ENCODE data around the gene UGT1A4. TPM values are rescaled to one million over a fixed set of nuclear protein-coding genes. Genes with fewer than 3 reads are reported as not detected.
A peak's percentile ranks its signal among the peaks of the same experiment; 100 is the strongest.

The UGT1A4 gene
- total and polyA plus RNA-seq, 8 donors, result 0.38 to 7.2 (median 1.2) TPM; not detected in 3

GRCh38 chr2:233780771-233781170 is 62.2 kb downstream of the UGT1A4 start:
- H3K4me3 ChIP-seq, result no peak overlapping the region
- no peak for DNase-seq
- H3K9me3 ChIP-seq, result peaks cover 0 to 11% (median 4%) of the 10 kb centered on the region in 4 donors
- H3K27ac ChIP-seq, result no peak overlapping the region
- 87 to 92% (median 90%) methylated on average over 4 of the region's 4 CpGs for WGBS, 5 donors
- TF ChIP-seq CTCF (IDR thresholded peaks at IDR 0.05) (no peak), POLR2AphosphoS5 (IDR thresholded peaks at IDR 0.05) (no peak), EP300 (IDR thresholded peaks at IDR 0.05) (no peak), POLR2A (IDR thresholded peaks at IDR 0.05) (no peak)
- H3K27me3 ChIP-seq, result no peaks in the 10 kb centered on the region
- intact Hi-C loops (cut with DNase I; ENCODE audit: low total_unique reads), result no loop called here
- no peaks in the 10 kb centered on the region for H3K4me1 ChIP-seq
- H3K36me3 ChIP-seq, result no peaks in the 10 kb centered on the region

GRCh38 chr2:233789554-233789953 is 71.0 kb downstream of the UGT1A4 start:
- no peak overlapping the region for H3K4me3 ChIP-seq
- 92 to 97% (median 95%) methylated on average over 4 to 7 of the region's 7 CpGs for WGBS, 5 donors
- intact Hi-C loops (cut with DNase I; ENCODE audit: low total_unique reads), result no loop called here
- H3K27ac ChIP-seq, result no peak overlapping the region
- H3K27me3 ChIP-seq, result no peaks in the 10 kb centered on the region
- H3K36me3 ChIP-seq, result no peaks in the 10 kb centered on the region
- no peak for TF ChIP-seq POLR2AphosphoS5 (IDR thresholded peaks at IDR 0.05)
- no peak for TF ChIP-seq CTCF (IDR thresholded peaks at IDR 0.05)
- TF ChIP-seq POLR2A (IDR thresholded peaks at IDR 0.05), result no peak
- peak in 1 of 2 donors; percentile 9 for DNase-seq
- no peaks in the 10 kb centered on the region for H3K4me1 ChIP-seq
- no peaks in the 10 kb centered on the region for H3K9me3 ChIP-seq

- H3K27ac ChIP-seq, result no peak overlapping the region
- H3K36me3 ChIP-seq, result no peaks in the 10 kb centered on the region
- TF ChIP-seq CTCF (IDR thresholded peaks at IDR 0.05), result no peak
- no peak for TF ChIP-seq POLR2A (IDR thresholded peaks at IDR 0.05)
- TF ChIP-seq EP300 (IDR thresholded peaks at IDR 0.05), result no peak
- no peaks in the 10 kb centered on the region for H3K9me3 ChIP-seq
- 77 to 88% (median 85%) methylated on average over 18 of the region's 18 CpGs for WGBS, 5 donors
- no peaks in the 10 kb centered on the region for H3K4me1 ChIP-seq
- intact Hi-C loops (cut with DNase I; ENCODE audit: low total_unique reads), result no loop called here
- no peak overlapping the region for H3K4me3 ChIP-seq
- DNase-seq, result peak in 1 of 2 donors; percentile 24
- H3K27me3 ChIP-seq, result no peaks in the 10 kb centered on the region
Observed at GRCh38 chr2:233791151-233791882, 72.8 kb downstream of the UGT1A4 start.

- Histone ChIP-seq H3K9me3 (no peaks in the 10 kb centered on the region), H3K27me3 (no peaks in the 10 kb centered on the region), H3K4me3 (no peak overlapping the region), H3K36me3 (no peaks in the 10 kb centered on the region), H3K27ac (no peak overlapping the region), H3K4me1 (no peaks in the 10 kb centered on the region)
- no peak for TF ChIP-seq EP300 (IDR thresholded peaks at IDR 0.05)
- no peak for TF ChIP-seq CTCF (IDR thresholded peaks at IDR 0.05)
- TF ChIP-seq POLR2A (IDR thresholded peaks at IDR 0.05), result no peak
- TF ChIP-seq POLR2AphosphoS5 (IDR thresholded peaks at IDR 0.05), result no peak
- intact Hi-C loops (cut with DNase I; ENCODE audit: low total_unique reads), result no loop called here
- DNase-seq, result peak in 1 of 2 donors; percentile 8
- WGBS, 5 donors, result 76 to 82% (median 81%) methylated on average over 8 to 9 of the region's 9 CpGs
Observed at GRCh38 chr2:233791883-233792329, 73.4 kb downstream of the UGT1A4 start.

Data from stomach (tissue), 9 donors.